GM18519 (cell line): ENCODE results near the gene SLC25A29.
"Not testable (repeated sequence)": the region's sequence is repeated elsewhere in the genome, so short reads cannot be mapped to it uniquely, and the experiment has no call there.

Source experiments
- ATAC-seq: cut with Tn5 transposase; IDR thresholded peaks from one replicate; pipeline ENCODE4 v1.9.1; 2021; ENCODE audit warnings: mild to moderate bottlenecking, moderate library complexity; ENCODE audit not compliant: unreplicated experiment, low FRiP score

SLC25A29 gene, protein sequence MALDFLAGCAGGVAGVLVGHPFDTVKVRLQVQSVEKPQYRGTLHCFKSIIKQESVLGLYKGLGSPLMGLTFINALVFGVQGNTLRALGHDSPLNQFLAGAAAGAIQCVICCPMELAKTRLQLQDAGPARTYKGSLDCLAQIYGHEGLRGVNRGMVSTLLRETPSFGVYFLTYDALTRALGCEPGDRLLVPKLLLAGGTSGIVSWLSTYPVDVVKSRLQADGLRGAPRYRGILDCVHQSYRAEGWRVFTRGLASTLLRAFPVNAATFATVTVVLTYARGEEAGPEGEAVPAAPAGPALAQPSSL

DNA sequence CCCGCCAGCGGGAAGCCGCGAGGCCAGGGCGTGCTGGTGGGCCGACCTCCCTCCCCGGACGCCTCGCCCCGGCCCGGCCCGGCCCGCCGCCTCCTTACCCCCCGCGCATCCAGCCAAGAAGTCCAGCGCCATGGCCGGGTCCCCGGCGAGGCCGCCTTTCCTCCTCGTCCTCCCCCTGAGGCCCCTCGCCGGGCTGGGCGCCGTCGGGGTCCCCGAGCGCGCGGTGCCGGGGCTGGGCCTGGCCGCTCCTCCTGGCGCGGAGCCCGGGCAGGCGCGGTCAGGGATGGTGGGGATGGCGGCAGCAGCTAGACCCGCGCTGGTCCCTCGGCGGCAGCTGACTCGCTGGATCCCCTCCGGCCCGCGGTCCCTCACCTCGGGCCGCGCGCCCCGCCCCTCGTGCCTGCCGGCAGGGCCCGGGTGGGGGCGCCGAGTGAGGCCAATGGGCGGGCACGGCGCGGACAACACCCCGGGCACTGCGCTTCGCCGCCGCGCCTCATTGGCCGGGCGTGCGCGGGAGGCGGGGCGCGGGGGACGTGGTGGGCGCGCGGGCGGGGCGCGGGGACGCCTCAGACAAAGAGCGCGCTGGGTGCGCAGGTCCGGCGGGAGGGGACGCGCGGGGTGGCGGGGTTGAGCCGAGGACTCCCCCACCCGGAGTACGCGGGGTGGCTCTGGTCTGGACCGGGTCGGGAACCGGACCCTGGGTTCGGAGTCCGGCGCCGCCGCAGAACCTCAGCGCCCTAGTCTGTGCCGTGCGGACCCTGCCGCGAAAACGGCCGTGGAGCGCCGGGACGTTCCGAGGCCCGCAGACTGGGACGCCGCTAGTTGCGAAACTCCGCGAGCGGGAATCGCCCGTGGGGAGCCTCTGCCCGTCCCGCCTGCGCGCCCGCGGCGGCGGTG is at the start of gene SLC25A29:
TSS of gene SLC25A29 (minus strand) at position 344 of the 897 bp plus-strand sequence. CDS start at position 132, 212 bp downstream.
- ATAC-seq, result peak; percentile 78

DNA sequence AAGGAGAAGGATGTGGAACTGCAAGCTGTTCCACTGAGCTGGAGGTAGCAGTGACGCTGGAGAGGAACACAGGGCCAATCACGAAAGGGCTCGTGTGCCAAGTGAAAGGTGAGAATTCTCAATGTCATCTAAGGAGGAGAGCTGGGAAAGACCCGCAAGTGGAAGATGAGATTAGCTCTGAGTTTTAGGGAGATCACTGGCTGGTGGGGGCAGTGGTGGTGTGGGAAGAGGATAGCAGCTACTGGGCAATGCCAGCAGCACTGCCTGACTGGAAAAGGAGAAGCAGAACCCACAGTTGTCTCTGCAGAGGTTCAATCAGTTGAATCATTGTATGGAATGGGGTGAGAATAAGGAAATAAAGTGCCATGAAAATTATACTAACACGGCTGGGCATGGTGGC is 44.7 kb upstream of the SLC25A29 start:
- no peak for ATAC-seq

DNA sequence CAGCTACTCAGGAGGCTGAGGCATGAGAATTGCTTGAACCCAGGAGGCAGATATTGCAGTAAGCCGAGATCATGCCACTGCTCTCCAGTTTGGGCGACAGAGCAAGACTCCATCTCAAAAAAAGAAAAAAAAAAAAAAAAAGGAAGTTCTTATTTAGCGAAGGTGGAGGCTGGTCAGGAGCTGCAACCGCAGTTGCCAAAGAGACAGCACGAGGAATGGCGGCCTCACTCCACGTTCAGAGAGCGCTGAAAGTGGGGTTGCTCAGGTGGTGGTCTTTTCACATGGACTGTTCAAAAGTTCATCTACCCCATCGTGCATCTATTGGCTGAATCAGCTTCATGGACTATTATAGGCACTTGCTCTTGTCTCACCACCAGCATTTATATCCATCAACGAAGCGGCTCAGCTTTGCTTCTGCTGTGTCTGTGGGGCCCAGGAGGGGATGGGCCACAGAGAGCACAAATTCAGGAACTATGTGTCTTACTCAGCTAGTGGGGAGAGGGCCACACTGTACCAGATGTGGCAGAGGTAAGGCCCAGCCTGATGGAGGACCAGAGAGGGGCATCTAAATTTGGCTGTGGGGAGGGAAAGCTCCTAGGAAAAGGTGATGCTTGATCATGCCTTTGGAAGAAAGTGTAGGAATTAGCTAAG is 44.2 kb upstream of the SLC25A29 start:
- no peak for ATAC-seq

DNA sequence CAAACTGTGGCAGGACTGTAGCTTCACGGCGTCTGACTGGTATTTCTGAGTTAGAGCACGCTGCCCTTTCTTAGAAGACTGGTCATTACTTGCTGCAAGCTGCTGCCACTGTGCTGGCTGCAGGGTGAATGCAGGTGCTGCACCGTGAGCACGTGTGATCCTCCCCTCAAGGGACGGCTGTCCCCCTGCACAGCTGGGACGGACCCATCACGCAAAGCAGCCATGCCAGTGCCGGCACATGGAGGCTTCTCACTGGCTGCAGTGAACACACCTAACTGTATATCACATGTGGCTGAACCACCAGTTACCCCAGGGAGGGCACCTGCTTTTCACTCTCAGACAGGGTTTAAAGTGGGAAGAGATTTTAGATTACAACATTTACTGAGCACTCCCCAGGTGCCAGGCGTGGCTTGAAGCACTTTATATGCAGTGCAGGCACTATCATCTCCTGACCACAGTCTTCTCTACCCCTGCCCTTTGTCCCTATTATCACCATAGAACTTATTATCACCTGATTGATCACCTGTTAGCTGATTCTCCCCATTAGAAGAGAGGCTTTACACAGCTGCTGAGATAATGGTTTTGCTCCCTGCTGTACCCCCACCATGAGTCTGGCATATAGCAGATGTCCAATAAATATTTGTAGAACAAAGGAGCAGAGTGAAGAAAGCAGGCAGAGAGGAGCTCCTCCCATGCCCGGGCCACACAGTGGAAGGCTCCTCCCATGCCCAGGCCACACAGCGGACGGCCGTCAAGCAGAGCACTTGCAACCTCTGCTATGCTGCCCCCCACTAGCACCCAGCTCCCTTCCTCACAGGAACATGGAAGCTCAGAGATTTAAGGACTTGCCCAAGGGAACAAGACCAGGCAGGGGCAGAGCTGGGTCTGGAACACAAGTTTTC is 42.8 kb upstream of the SLC25A29 start:
- no peak for ATAC-seq

DNA sequence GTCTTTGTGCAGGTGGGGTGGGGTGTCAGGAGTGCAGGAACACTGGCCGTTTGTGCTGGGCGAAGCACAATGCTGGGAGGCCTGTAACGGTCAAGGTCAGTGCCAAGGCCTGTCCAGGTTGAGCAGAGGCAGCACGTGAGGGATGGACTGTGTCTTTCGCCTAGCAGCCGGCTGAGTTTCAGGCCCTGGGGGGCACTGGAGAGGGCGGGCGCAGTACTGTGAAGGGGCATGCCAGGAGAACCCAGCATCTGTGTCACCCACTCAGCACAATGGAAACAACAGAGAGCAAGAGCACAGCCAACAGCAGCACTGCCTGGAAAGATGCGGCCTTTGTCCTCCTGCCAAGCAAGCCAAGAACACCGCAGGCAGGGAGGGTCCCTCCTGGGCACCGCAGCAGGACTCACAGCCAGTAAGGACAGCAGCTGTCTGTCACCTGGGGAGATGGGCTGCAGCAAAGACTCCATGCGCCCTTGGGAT is 42.0 kb upstream of the SLC25A29 start:
- ATAC-seq, result no peak

DNA sequence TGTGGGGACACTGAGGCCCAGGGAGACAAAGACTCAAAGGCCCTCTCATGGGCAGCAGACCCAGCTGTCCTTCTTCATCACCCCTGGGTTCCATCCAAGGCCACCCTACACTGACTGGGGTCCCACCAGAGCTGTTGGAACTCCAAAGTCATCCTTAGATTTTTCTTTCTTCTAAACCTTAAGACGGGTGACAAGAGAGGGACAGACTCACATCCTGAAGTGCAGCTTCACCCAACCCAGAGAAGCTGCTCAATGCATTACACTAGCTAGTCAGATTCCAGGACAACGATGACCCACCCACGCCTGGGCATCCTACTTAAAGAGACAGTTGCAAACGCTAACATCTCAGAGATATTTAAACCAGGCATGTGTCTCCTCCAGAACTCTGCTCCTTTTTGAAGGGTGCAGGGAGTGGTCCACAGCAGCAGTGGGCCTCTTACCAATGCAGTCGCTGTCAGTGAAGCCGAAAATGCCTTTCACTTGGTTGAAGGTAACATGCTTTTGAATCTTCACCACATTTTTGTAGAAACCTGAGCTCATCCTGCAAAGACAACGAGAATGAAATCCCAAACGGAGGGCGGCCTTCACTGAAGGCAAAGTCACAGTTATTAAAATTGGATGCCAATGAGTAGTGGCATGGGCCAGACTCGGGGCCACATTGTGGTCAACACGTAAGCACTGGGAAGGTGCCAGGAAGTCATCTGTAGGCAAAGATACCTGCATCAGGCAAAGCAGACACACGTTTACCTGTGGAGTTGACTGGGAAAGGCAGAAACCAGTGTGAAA is 40.3 kb upstream of the SLC25A29 start:
- no peak for ATAC-seq

DNA sequence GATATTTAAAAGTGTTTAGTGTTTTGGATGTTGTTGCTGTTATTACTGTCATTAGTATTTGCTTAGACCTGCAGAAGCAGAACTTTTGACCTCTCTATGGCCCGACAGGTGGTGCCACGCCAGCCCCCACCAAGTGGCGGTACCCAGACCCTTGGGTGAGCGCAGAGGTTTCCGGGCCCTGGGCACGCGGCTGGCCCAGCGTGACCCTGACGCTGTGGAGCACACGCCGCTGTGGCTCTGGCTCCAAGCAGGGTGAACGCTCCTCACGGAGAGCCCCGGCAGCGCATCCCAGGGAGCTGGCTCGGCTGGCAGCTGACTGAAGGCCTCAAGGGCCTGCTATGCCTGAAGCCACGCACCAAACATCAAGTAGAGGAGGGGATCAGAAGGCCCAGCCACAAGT is 39.5 kb upstream of the SLC25A29 start:
- ATAC-seq, result no peak

DNA sequence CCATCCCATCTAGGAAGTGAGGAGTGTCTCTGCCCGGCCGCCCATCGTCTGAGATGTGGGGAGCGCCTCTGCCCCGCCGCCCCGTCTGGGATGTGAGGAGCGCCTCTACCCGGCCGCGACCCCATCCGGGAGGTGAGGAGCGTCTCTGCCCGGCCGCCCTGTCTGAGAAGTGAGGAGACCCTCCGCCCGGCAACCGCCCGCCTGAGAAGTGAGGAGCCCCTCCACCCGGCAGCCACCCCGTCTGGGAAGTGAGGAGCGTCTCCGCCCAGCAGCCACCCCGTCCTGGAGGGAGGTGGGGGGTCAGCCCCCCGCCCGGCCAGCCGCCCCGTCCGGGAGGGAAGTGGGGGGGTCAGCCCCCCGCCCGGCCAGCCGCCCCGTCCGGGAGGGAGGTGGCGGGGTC is 38.4 kb upstream of the SLC25A29 start:
- ATAC-seq, result not testable (repeated sequence)

DNA sequence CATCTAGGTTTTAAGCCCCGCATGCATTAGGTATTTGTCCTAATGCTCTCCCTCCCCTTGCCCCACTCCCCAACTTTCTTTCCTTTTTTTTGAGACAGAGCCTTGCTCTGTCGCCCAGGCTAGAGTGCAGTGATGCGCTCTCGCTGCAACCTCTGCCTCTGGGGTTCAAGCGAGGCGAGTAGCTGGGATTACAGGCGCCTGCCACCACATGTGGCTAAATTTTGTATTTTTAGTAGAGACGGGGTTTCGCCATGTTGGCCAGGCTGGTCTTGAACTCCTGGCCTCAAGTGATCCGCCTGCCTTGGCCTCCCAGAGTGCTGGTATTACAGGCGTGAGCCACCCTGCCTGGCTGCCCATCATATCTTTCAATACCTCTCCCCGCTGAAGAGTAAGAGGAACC is 36.6 kb upstream of the SLC25A29 start:
- not testable (repeated sequence) for ATAC-seq

DNA sequence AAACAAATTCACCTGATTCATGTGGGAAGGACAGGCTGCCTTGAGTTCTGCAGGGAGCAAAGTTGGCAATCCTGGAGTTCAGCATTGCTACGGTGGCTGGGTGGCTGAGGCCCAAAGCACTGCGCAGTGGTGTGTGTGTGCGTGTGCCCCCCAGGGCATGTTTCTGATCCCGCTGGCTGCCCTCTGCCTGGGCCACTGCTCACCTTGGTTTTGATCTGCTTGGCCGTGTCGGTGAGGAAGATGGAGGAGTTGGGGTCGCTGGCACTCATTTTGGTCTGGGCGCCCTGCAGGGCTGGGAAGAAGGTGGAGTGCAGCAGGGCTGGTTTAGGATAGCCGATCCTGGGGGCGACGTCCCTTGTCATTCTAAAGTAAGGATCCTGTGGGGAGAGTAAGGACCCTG is 36.0 kb upstream of the SLC25A29 start:
- ATAC-seq, result no peak

DNA sequence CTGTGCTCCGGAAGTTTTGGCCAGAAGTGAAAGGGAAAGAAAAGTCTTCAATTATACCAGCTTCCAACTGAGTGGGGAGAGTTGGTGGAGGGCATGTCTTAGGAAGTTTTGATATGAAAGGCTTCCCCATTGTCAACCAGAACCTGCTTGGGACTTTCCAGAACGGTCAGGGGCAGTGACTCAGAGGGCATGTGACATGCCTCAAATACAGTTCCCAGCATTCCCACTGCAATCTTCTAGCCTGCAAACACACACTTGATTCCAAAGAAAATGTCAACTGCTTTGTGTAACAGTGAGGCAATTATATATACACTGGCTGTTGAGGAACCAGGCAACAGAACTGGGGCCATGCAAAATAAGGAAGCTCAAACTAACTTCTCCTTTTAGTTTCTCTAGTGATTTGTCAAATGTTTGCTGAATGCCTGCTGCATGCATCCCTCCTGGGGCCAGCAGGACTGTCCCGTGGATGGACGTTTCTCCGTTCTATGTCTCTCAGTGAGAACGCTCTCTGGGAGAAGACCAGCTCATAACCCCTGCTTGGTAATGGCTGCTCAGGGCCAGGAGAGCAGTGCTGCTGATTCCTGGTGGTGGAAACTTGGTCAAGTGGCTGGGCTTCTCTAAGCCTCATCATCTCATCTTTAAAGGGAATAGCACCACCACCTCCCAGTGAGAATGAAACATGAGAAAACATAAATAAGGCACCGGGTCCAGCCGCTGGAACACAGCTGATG is 35.2 kb upstream of the SLC25A29 start:
- ATAC-seq, result no peak

DNA sequence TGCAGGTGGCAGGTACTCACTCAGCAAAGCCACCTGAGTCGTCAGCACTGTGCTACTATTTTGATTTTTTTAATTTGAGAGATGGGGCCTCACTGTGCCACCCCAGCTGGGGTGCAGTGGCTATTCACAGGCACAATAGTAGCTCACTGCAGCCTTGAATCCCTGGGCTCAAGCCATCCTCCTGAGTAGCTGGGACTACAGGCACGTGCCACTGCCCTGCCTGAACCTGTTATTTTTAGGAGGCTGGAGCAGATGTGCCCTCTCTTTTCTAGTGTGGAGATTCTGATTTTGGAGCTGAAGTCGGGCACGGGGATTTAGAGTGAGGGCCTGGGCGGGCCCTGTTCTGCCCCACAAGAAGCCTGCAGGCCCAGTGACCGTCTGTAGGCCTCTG is 34.2 kb upstream of the SLC25A29 start:
- no peak for ATAC-seq

DNA sequence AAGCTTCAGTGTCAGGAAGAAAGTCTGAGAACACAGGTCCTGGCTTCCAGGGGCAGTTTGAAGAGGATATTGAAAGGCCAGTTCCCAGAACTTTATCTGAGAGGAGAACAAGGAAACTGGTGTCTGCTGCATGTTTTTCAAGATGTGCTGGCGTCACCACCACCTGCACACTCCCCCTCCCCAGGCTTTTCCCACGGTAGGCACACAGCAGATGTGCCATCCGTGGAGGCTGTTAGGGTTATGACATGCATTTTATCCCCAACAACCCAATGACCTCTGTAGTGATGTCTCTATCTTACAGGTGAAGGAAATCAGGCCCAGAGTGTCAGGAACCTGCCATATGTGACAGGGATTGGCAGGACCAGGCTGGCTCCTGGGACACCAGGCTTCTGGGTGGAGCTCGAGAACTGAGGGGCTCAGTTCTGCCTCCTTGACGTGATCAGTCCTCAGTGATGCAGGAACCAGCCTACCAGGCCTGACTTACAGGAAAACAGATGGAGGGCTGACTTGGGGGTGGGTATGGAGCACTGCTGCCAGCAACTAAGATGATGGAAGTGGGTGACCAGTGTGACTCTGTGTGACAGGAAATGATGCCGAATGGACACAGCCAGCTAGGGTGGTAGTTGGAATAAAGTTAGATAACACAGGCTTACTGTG is 33.6 kb upstream of the SLC25A29 start:
- ATAC-seq, result no peak

DNA sequence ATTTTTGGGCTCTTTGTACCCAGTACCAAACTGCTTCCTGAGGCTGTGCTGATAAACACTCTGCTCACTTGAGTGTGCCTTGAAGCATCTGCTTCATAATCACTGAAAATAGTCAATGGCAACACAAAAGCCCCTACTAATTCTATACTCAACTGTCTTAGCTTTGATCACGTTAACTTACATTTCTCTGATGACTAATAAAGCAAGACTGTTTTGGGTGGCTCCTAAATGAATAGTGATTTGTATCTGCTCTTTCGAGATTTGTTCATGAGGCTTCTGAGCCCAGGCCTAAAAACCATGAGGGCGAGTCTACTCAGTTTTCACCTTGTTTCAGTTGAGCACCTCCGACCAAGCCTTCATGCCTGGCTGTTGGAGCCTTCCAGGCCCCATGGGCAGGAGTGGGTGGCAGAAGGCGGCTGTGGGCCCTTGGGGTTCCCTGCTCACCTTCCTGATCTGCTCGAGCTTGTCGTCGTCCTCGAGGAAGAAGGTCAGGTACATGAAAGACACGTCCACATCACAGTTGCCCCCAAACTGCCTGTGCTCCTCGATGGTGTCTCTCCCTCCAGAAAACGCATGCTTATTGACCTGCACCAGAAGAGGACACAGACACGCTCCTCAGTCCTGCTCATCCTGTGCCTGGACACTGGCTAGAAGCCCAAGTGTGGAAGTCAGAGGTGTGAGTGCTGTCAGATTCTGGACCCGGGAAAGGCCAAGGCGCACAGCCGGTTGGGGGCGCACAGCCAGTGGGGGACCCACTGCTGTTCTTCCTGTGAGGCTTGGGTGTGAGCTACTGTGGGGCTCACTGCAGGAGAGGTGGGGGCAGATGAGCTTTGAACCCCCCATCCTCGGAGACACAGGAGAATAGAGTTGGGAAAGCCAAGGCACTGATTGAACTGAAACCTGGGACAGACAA is 30.6 kb upstream of the SLC25A29 start:
- ATAC-seq, result no peak

DNA sequence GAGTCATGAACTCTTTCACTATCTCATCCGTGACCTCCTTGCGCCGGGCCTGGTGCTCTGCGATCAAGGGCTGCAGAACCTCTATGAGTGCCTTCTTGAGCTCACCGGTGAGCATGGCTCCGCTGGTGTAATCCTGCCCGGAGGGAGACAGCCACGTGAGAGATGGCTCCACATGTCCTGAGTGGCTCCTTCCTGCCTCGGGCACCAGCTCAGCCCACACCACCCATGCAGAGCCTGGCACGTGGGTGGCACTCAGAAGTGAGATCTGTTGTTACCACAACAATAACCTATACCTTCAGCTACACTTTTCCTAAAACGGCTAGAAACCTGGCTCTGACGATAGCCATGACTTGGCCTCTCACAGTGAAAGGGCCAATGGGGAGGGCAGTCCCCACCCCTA is 28.7 kb upstream of the SLC25A29 start:
- no peak for ATAC-seq

DNA sequence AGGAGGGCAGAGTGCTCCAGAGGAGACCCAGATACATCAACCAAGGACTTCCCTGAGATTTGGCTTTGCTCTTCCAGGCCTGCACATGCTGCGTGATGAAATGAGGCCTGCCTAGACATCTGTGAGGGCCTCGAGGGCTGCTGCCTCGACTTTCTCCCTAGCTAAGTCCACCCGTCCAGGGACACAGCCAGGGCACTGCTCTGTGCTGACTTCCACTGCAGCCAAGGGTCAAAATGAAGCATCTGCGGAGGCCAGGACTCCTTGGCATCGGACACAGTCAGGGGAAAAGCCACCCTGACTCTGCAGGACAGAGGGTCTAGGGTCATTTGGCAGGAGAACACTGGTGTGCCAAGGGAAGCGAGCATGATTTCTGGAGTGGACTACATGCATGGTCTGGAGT is 27.6 kb upstream of the SLC25A29 start:
- no peak for ATAC-seq

DNA sequence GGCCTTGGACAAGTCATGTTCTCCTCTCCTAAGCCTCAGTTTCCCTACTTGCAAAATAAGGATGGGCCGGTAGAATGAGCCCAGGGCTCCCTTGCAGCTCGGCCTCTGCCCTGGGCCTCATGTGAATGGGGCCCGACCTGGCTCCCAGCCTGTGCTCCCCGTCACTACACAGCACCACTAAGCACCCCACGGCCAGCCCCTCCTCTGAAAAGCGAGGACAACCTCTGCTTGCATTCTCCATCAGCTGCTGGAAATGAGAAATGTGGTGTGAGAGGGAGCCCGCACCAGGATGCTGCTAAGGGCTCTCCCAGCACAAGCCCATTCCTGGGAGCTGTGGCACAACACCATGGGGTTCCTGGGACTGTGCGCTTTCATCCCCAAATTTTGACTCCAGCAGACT is 27.1 kb upstream of the SLC25A29 start:
- no peak for ATAC-seq
